ENCODE measurements around the gene MAP6D1.

GRCh38 chr3:183794452-183794851, 30.9 kb downstream of the MAP6D1 start:
- TF ChIP-seq CTCF (IDR thresholded peaks at IDR 0.05) (no peak), POLR2A (IDR thresholded peaks at IDR 0.05) (no peak), POLR2AphosphoS5 (IDR thresholded peaks at IDR 0.05) (no peak), EP300 (IDR thresholded peaks at IDR 0.05) (no peak)
